Measurements from ENCODE around the gene KCNN3.

Gene KCNN3

DNA sequence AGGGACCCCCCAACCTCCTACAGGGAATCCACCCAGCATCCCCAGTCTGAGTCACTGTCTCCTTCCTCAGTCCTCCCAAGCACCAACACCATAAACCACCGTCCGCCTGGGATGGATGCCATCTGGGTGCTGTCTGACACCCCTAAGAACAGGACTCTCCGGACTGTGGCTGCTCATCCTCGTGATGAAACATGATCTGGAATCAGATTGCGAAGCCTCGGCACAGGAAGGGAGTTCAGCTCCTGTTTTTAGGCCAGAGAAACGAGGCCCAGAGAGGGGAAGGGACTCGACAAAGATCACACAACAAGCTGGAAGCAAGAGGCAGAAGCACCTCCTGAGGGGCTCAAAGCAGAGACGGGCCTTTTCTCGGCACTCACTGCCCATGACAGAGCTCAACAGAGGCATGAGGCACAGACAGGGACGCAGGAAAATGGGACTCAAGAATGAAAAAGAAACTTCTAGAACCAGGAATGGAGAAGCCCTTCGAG lies 8.4 kb downstream of the KCNN3 start:
- TF ChIP-seq, protein P1, sequence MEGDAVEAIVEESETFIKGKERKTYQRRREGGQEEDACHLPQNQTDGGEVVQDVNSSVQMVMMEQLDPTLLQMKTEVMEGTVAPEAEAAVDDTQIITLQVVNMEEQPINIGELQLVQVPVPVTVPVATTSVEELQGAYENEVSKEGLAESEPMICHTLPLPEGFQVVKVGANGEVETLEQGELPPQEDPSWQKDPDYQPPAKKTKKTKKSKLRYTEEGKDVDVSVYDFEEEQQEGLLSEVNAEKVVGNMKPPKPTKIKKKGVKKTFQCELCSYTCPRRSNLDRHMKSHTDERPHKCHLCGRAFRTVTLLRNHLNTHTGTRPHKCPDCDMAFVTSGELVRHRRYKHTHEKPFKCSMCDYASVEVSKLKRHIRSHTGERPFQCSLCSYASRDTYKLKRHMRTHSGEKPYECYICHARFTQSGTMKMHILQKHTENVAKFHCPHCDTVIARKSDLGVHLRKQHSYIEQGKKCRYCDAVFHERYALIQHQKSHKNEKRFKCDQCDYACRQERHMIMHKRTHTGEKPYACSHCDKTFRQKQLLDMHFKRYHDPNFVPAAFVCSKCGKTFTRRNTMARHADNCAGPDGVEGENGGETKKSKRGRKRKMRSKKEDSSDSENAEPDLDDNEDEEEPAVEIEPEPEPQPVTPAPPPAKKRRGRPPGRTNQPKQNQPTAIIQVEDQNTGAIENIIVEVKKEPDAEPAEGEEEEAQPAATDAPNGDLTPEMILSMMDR (conservative IDR thresholded peaks at IDR 0.05; ENCODE audit: control insufficient read depth, insufficient read depth, low read depth, low read length) = no peak
- no peak overlapping the region for H3K4me3 ChIP-seq (ENCODE audit: control insufficient read depth, low read depth, low read length)
- DNase-seq (ENCODE audit: low read depth) = peak; percentile 31

DNA sequence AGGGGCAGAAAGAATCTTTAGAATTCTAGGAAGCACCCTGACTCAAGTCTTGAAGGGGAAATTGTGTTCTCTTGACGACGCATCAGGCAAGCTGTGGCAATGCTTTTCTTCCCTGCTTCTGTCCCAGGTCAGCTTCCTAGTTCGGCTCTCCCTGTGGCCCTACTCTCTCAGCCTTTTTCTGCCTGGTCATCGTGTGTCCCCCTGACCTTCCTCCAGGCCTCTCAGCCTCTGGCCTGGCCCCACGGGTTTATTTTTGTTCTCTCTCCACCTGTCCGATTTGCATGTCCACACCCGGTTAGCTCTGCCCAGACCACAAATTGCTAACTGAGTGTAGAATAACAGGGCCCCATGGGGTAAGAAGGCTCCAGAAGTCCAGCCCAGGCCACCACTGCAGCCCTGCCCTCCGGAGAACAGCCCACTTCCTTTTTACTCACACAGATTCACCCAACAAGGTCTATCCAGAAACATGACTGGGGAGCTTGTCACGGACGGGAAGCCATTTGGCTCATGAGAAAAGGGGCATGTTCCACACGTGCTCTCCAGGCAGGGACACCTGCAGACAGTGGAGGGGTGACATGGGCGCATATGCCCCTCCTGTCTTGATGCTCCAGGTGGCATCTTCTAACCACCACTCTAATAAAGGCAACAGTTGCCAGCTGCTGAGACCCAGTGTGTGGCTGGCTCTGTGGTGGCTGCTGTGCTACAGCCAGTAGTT lies 9.8 kb downstream of the KCNN3 start:
- DNase-seq (ENCODE audit: low read depth) = no peak

DNA sequence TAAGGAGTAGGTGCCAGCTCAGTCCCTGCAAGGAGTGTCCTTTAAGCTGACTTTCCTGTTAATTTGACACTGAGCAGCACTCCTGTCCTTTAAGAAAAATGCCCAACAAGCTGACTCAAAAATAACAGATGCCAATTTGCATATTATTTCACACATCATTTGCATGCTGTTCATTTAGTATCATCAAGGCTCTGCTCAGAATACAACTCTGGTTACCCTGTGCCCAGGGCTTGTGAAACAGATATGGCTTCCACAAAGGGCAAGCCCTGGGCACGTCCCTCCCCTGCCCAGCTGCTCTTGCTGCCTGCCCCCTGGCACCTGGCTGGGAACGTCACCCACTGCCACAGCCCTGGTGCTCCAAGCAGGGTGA lies 10.3 kb downstream of the KCNN3 start:
- DNase-seq (ENCODE audit: low read depth) = no peak
- H3K4me3 ChIP-seq (ENCODE audit: control insufficient read depth, low read depth, low read length) = no peak overlapping the region
- TF ChIP-seq, protein P1 (conservative IDR thresholded peaks at IDR 0.05; ENCODE audit: control insufficient read depth, insufficient read depth, low read depth, low read length) = no peak

More for the DNA sequence above, 9.8 kb downstream of the KCNN3 start:
- TF ChIP-seq, protein P1 (conservative IDR thresholded peaks at IDR 0.05; ENCODE audit: control insufficient read depth, insufficient read depth, low read depth, low read length) = no peak
- no peak overlapping the region for H3K4me3 ChIP-seq (ENCODE audit: control insufficient read depth, low read depth, low read length)

DNA sequence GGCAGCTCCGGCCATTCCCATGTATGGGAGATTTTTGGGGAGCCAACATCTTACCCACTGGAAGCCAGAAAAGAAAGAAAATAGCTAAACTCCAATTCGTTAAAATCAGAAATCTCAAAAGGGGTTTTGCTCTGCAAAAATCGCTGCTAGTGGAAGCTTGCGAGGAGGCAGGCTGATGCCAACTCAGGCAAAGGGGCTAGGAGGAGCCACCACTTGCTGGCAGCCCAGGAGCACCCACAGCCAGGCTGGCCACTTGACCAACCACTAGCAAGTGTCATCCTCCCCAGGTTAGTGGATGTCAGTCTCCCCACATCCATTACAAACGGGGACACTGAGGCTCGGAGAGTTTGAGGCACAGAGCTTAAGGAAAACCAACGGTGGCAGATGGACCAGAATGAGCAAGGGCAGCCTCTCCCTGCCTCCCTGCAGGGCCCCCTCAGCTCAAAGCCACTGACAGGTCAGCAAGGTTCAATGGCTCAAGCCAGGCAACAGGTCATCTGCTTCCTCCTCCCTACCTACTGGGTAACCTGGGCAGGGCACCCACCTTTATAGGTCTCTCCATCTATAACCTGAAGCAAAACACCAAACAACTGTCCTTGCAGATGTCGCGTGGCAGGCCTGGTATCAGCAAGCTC lies 10.8 kb downstream of the KCNN3 start:
- TF ChIP-seq, protein P1 (conservative IDR thresholded peaks at IDR 0.05; ENCODE audit: control insufficient read depth, insufficient read depth, low read depth, low read length) = no peak
- no peak for DNase-seq (ENCODE audit: low read depth)
- no peak overlapping the region for H3K4me3 ChIP-seq (ENCODE audit: control insufficient read depth, low read depth, low read length)

DNA sequence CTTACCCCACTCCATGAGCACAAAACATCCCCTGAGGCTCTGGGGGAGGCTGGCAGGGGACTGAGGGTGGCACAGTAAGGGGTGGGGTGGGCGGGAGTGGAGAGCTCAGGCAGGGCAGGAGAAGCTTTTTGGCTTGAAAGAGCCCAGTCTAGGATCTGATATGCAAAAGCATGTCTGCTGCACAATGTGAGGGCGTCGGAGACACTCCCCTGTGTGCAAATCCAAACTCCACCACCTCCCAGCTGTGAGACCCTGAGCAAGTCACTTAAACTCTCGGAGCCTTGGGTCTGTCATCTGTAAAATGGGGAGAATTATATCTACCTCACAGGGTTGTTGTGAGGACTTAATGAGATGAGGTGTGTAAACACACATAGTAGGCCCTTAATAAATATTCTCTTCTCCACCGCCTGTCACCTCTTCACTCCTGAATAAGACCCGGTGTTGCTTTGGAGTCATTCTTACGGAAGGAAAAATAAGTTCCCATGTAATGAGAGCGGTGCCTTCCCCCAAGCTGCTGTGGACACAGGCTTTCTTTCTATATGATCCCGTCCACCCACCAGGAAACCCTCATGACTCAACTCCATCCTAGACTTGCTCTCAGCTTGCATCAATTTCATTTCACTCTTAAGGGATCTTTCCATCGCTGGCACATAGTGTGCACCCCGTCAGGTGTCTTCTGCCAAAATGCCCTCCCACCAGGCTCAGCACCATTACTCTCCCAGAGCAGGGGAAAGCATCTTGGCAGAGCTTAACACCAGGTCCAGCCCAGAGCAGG lies 12.5 kb downstream of the KCNN3 start:
- no peak for DNase-seq (ENCODE audit: low read depth)
- TF ChIP-seq, protein P1 (conservative IDR thresholded peaks at IDR 0.05; ENCODE audit: control insufficient read depth, insufficient read depth, low read depth, low read length) = no peak
- H3K4me3 ChIP-seq (ENCODE audit: control insufficient read depth, low read depth, low read length) = no peak overlapping the region

DNA sequence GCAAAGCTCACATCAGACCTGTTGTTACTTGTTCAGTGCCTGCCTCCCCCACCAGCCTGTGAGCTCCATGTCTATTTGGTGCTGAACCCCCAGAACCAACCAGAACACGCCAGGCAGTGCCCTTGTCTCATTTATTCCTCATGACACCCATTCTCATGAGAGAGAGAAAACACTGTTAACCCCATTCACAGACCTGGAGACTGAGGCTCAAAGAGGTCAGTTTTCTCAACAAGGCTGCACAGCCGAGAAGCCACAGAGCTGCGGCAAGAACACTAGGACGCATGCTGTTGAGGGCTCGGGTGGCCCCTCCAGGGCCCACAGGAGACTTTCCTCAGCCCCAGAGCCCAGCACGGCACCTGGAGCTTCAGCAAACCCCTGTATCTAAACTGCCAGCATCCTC lies 13.1 kb downstream of the KCNN3 start:
- no peak overlapping the region for H3K4me3 ChIP-seq (ENCODE audit: control insufficient read depth, low read depth, low read length)
- no peak for DNase-seq (ENCODE audit: low read depth)
- TF ChIP-seq, protein P1 (conservative IDR thresholded peaks at IDR 0.05; ENCODE audit: control insufficient read depth, insufficient read depth, low read depth, low read length) = no peak
